AG09319 (cell line): ENCODE results near the gene SENP3.

Experiments used
- DNase-seq: peaks from one replicate; pipeline ENCODE4 v3.0.0-alpha.2; 2010; ENCODE audit warnings: low read depth; ENCODE audit errors: extremely low read depth
- TF ChIP-seq, protein P1 (sequence below): IDR thresholded peaks from 2 replicates; pipeline ENCODE4 v1.5.1; 2011; ENCODE audit warnings: low read depth, mild to moderate bottlenecking, inconsistent platforms, low read length, moderate library complexity

The SENP3 gene

DNA sequence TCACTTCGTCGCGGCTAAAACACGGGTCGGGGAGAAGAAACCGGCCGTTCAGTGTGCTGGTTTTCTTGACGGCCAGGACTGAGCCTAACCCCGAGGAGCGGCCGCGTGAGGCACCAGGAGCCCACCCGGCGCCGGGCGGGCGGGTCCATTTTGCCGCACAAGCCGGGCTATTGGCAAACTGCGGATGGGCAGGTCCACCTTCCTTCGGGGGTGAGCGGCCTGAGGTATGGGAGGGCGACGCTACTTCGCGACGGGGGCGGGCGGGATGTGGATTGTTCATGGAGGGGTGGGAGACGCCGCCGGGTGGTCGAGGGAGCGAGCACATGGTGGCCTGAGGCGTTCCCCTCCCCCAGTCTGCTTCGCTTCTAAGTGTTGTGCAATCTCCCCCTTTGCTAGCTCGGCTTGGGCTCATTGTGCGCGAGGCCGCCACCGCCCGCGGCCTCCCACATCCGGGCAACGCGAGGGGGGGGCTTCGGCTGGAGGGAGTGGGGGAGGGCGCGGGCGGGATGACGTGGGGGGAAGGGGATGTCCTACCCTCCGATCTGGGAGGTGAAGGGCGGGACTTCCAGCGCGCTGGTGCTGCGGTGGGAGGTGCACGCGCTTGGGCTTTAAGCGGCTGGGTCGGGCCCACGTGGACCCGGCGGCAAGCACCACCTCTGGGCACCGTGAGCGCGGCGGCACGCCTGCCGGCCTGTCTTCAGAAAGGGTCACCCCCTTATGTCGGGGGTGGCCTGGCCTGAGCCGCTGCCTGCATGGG lies 11.8 kb downstream of the SENP3 start:
- TF ChIP-seq, protein P1, sequence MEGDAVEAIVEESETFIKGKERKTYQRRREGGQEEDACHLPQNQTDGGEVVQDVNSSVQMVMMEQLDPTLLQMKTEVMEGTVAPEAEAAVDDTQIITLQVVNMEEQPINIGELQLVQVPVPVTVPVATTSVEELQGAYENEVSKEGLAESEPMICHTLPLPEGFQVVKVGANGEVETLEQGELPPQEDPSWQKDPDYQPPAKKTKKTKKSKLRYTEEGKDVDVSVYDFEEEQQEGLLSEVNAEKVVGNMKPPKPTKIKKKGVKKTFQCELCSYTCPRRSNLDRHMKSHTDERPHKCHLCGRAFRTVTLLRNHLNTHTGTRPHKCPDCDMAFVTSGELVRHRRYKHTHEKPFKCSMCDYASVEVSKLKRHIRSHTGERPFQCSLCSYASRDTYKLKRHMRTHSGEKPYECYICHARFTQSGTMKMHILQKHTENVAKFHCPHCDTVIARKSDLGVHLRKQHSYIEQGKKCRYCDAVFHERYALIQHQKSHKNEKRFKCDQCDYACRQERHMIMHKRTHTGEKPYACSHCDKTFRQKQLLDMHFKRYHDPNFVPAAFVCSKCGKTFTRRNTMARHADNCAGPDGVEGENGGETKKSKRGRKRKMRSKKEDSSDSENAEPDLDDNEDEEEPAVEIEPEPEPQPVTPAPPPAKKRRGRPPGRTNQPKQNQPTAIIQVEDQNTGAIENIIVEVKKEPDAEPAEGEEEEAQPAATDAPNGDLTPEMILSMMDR: no peak
- DNase-seq: peak; percentile 86

DNA sequence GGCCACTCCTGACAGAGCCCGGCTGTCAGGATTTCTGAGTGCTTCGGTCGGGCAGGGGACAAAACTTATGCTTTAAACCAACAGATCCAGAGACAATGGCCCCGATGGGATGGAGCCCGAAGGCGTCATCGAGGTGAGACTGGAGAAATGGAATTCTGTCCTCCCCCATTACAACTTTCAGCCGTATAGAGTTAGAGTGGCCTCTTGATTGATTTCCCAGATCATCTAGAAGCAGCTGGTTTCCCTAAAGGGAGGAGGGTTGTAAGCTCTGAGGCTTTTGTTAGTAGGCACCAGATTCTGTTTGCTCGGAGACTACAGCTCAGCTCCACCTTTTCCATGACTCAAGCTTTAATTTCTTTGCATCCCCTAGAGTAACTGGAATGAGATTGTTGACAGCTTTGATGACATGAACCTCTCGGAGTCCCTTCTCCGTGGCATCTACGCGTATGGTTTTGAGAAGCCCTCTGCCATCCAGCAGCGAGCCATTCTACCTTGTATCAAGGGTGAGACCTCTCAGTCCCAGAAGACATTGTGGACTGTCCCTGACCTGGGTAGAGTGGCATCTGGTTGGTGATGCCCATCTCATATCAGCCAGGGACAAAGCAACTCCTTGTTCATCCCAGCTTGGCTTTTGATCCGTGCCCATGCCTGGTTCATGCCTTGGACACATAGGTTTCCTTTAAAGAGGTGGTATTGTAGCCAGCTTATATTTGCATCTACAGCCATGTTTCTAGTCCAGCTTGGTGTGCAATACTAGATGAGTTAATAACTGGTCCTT lies 12.6 kb downstream of the SENP3 start:
- TF ChIP-seq, protein P1: no peak
- no peak for DNase-seq

DNA sequence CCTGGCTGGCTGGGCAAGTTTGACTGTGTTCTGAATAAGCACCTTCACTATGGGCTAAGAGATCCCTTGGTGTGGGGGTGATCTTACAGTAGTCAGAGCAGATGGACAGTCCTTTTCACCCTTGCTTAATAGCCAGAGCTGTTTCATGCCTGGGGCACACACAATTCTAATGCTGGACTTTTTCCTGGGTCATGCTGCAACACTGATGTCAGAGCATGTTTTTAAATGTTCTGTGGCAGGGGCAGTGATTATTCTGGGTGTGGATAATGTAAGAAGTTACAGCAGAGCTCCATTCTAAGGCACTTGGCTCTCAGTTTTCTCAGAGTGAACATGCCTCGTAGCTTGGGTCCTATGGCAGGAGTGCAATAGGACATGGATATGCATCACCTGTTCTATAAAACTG lies 13.8 kb downstream of the SENP3 start:
- no peak for DNase-seq
- TF ChIP-seq, protein P1: no peak

DNA sequence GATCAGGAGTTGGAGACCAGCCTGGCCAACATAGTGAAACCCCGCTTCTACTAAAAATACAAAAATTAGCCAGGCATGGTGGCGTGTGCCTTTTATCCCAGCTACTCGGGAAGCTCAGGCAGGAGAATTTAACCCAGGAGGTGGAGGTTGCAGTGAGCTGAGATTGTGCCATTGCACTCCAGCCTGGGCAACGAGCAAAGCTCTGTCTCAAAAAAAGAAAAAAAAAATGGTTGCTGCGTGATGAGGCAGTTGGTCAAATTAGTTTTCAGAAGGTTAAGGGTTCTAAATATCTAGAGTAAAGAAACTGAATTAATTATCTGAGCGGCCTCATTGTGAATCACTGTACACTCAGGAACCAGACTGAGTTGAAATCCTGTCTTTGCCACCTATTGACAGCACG lies 14.2 kb downstream of the SENP3 start:
- DNase-seq: no peak
- TF ChIP-seq, protein P1: no peak

DNA sequence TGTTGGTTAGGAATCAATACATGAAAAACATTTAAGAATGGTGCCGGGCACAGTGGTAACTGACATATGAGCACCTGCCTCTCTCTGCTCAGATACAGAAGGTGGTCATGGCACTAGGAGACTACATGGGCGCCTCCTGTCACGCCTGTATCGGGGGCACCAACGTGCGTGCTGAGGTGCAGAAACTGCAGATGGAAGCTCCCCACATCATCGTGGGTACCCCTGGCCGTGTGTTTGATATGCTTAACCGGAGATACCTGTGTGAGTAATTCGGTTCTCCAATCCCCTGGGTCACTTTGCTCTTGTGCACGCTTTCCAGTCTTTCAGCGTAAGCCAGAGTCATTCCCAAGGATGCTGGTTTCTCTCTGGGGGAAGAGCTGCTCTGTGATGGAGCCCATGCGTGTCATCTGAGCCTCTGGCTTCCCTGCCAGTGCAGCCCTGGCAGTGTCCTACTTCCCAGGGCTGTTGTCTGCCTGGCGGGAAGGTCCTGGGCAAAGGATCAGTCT lies 14.8 kb downstream of the SENP3 start:
- TF ChIP-seq, protein P1: no peak
- no peak for DNase-seq

DNA sequence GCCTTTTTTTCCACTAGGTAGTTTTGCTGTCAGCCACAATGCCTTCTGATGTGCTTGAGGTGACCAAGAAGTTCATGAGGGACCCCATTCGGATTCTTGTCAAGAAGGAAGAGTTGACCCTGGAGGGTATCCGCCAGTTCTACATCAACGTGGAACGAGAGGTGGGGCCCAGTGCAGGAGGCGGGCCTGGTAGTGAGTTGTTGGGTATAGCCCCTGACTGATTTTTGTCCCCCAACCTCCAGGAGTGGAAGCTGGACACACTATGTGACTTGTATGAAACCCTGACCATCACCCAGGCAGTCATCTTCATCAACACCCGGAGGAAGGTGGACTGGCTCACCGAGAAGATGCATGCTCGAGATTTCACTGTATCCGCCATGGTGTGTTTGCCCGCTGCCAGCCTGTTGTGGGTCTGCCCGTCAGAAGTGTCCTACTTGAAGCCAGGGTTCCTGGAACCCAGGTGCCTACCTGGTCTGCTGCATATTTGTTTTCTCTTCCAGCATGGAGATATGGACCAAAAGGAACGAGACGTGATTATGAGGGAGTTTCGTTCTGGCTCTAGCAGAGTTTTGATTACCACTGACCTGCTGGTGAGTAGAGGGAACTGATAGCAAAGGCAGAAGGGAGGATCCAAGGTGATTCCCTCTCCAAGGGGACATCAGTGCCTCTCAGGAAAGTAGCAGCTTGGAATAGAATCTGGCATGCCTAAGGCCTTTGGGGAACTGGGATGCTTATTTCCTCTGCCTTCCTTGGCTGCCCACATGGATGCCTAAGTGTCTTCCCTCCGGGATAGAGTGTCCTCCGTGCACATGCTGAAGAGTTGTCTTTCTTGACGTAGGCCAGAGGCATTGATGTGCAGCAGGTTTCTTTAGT lies 15.8 kb downstream of the SENP3 start:
- TF ChIP-seq, protein P1: no peak
- DNase-seq: no peak
